Mononuclear cell (primary cell): ENCODE data around the gene UNKL. TPM values are rescaled to one million over a fixed set of nuclear protein-coding genes. Genes with fewer than 3 reads are reported as not detected.

Experiments
- H3K27me3 ChIP-seq: 2 replicates; pipeline ENCODE4 v1.6.0; 2011; ENCODE audit warnings: low read length, control low read depth; ENCODE audit not compliant: insufficient read depth
- H3K4me1 ChIP-seq: 2 replicates; pipeline ENCODE4 v1.5.1; 2011; ENCODE audit warnings: mild to moderate bottlenecking, low read length, control low read depth; ENCODE audit not compliant: insufficient read depth
- H3K4me3 ChIP-seq: 2 replicates; pipeline ENCODE4 v1.5.1; 2011; ENCODE audit warnings: mild to moderate bottlenecking, low read length, moderate library complexity
- H3K9me3 ChIP-seq: 2 replicates; pipeline ENCODE4 v1.5.1; 2011; ENCODE audit warnings: low read depth, mild to moderate bottlenecking, control low read depth, low read length
- total RNA-seq: library from RNA; depleted of rRNA; stranded (reverse); fragments of >200 nt; gene quantifications from one replicate; pipeline ENCODE4 v1.2.3, GENCODE V29; 2012

Gene UNKL
- total RNA-seq, 1 donor: 18.4 TPM

GRCh38 chr16:1403036-1403435 lies 11.5 kb downstream of the UNKL start:
- H3K9me3 ChIP-seq: no peaks in the 10 kb centered on the region
- H3K4me1 ChIP-seq: peaks cover 8% of the 10 kb centered on the region
- H3K27me3 ChIP-seq: no peaks in the 10 kb centered on the region
- H3K4me3 ChIP-seq: no peak overlapping the region

GRCh38 chr16:1401758-1402154 lies 12.7 kb downstream of the UNKL start:
- Histone ChIP-seq H3K4me1 (no peaks in the 10 kb centered on the region), H3K4me3 (no peak overlapping the region), H3K27me3 (no peaks in the 10 kb centered on the region), H3K9me3 (no peaks in the 10 kb centered on the region)

GRCh38 chr16:1401061-1401757 lies 13.3 kb downstream of the UNKL start:
- Histone ChIP-seq H3K4me3 (no peak overlapping the region), H3K9me3 (no peaks in the 10 kb centered on the region), H3K27me3 (no peaks in the 10 kb centered on the region), H3K4me1 (no peaks in the 10 kb centered on the region)

GRCh38 chr16:1398826-1399581 lies 15.5 kb downstream of the UNKL start:
- Histone ChIP-seq H3K4me3 (no peak overlapping the region), H3K27me3 (no peaks in the 10 kb centered on the region), H3K9me3 (no peaks in the 10 kb centered on the region), H3K4me1 (no peaks in the 10 kb centered on the region)

- Histone ChIP-seq H3K27me3 (no peaks in the 10 kb centered on the region), H3K9me3 (no peaks in the 10 kb centered on the region), H3K4me1 (no peaks in the 10 kb centered on the region), H3K4me3 (no peak overlapping the region)
These were observed 16.2 kb downstream of the UNKL start for GRCh38 chr16:1398351-1398750.

GRCh38 chr16:1397779-1398178 lies 16.7 kb downstream of the UNKL start:
- Histone ChIP-seq H3K9me3 (no peaks in the 10 kb centered on the region), H3K4me3 (no peak overlapping the region), H3K4me1 (no peaks in the 10 kb centered on the region), H3K27me3 (no peaks in the 10 kb centered on the region)

GRCh38 chr16:1395444-1396031 lies 19.0 kb downstream of the UNKL start:
- Histone ChIP-seq H3K4me1 (no peaks in the 10 kb centered on the region), H3K27me3 (no peaks in the 10 kb centered on the region), H3K9me3 (no peaks in the 10 kb centered on the region), H3K4me3 (no peak overlapping the region)

- H3K4me3 ChIP-seq: no peak overlapping the region
- no peaks in the 10 kb centered on the region for H3K9me3 ChIP-seq
- H3K4me1 ChIP-seq: no peaks in the 10 kb centered on the region
- H3K27me3 ChIP-seq: no peaks in the 10 kb centered on the region
These were observed 20.0 kb downstream of the UNKL start for GRCh38 chr16:1394367-1394951.

GRCh38 chr16:1393613-1394176 lies 20.8 kb downstream of the UNKL start:
- H3K9me3 ChIP-seq: no peaks in the 10 kb centered on the region
- no peaks in the 10 kb centered on the region for H3K4me1 ChIP-seq
- H3K27me3 ChIP-seq: no peaks in the 10 kb centered on the region
- H3K4me3 ChIP-seq: no peak overlapping the region

GRCh38 chr16:1392826-1393225 lies 21.7 kb downstream of the UNKL start:
- H3K4me1 ChIP-seq: no peaks in the 10 kb centered on the region
- H3K4me3 ChIP-seq: no peak overlapping the region
- H3K27me3 ChIP-seq: no peaks in the 10 kb centered on the region
- H3K9me3 ChIP-seq: no peaks in the 10 kb centered on the region

- no peaks in the 10 kb centered on the region for H3K9me3 ChIP-seq
- no peaks in the 10 kb centered on the region for H3K27me3 ChIP-seq
- no peaks in the 10 kb centered on the region for H3K4me1 ChIP-seq
- no peak overlapping the region for H3K4me3 ChIP-seq
These were observed 24.2 kb downstream of the UNKL start for GRCh38 chr16:1390239-1390779.

GRCh38 chr16:1389762-1390161 lies 24.7 kb downstream of the UNKL start:
- no peak overlapping the region for H3K4me3 ChIP-seq
- no peaks in the 10 kb centered on the region for H3K27me3 ChIP-seq
- no peaks in the 10 kb centered on the region for H3K4me1 ChIP-seq
- no peaks in the 10 kb centered on the region for H3K9me3 ChIP-seq

GRCh38 chr16:1387331-1387730 lies 27.2 kb downstream of the UNKL start:
- Histone ChIP-seq H3K27me3 (no peaks in the 10 kb centered on the region), H3K9me3 (no peaks in the 10 kb centered on the region), H3K4me1 (no peaks in the 10 kb centered on the region), H3K4me3 (no peak overlapping the region)

- H3K9me3 ChIP-seq: no peaks in the 10 kb centered on the region
- H3K4me1 ChIP-seq: peaks cover 2% of the 10 kb centered on the region
- no peaks in the 10 kb centered on the region for H3K27me3 ChIP-seq
- no peak overlapping the region for H3K4me3 ChIP-seq
These were observed 29.3 kb downstream of the UNKL start for GRCh38 chr16:1385232-1385631.

GRCh38 chr16:1383556-1383955 lies 30.9 kb downstream of the UNKL start:
- no peaks in the 10 kb centered on the region for H3K27me3 ChIP-seq
- peaks cover 16% of the 10 kb centered on the region for H3K4me1 ChIP-seq
- H3K9me3 ChIP-seq: no peaks in the 10 kb centered on the region
- no peak overlapping the region for H3K4me3 ChIP-seq
